H1 (cell line): ENCODE results near the gene ANO2. TPM values are rescaled to one million over a fixed set of nuclear protein-coding genes. Genes with fewer than 3 reads are reported as not detected.
A peak's percentile ranks its signal among the peaks of the same experiment; 100 is the strongest.

ENCODE experiments used
- CTCF ChIA-PET: fragments of 300-600 bp; sonication (Branson Sonifier 250); formaldehyde crosslinking; loops from one replicate; lab custom pipeline; 2021; ENCODE audit not compliant: partially characterized antibody; lab: Charles Lee
- POLR2A ChIA-PET: fragments of 300-600 bp; sonication (Branson Sonifier 250); formaldehyde crosslinking; loops from one replicate; lab custom pipeline; 2021; ENCODE audit warnings: inconsistent platforms; ENCODE audit not compliant: partially characterized antibody; lab: Charles Lee
- DNase-seq, 2 experiments: peaks; one replicate each; pipeline versions ENCODE4 v3.0.0 to v3.0.0-alpha.2; 2010 to 2022; ENCODE audit warnings: low spot score in 2 of 2, low read depth in 1 of 2, mixed read lengths in 1 of 2
- FAIRE-seq: peaks from 2 replicates; lab custom pipeline; 2011; peaks lifted over from hg19 to GRCh38; lab: Jason Lieb, UNC
- H2AFZ ChIP-seq: 2 replicates; pipeline ENCODE4 v1.8.1; 2012; ENCODE audit warnings: low read length, inconsistent platforms
- H2AK5ac ChIP-seq: 2 replicates; pipeline ENCODE4 v1.6.1; 2013; ENCODE audit warnings: low read depth, low read length
- H2BK120ac ChIP-seq: replicated peaks from 2 replicates; pipeline ENCODE3; 2013; ENCODE audit warnings: low read depth, low read length, inconsistent platforms
- H2BK12ac ChIP-seq: 2 replicates; pipeline ENCODE4 v1.6.1; 2013; ENCODE audit warnings: low read depth, low read length
- H2BK15ac ChIP-seq: 2 replicates; pipeline ENCODE4 v1.6.1; 2013; ENCODE audit warnings: low read length
- H2BK20ac ChIP-seq: 2 replicates; pipeline ENCODE4 v1.6.1; 2013; ENCODE audit warnings: low read length
- H2BK5ac ChIP-seq: 2 replicates; pipeline ENCODE4 v1.6.1; 2013; ENCODE audit warnings: low read depth, low read length
- H3K14ac ChIP-seq: 2 replicates; pipeline ENCODE4 v1.6.1; 2013; ENCODE audit warnings: inconsistent platforms; ENCODE audit not compliant: insufficient read length
- H3K18ac ChIP-seq: 2 replicates; pipeline ENCODE4 v1.6.1; 2013; ENCODE audit warnings: low read length; ENCODE audit errors: extremely low read depth
- H3K23ac ChIP-seq: 2 replicates; pipeline ENCODE4 v1.6.1; 2013; ENCODE audit warnings: inconsistent platforms; ENCODE audit not compliant: insufficient read length
- H3K23me2 ChIP-seq: 2 replicates; pipeline ENCODE4 v1.6.1; 2013; ENCODE audit warnings: low read depth, low read length
- H3K27ac ChIP-seq: 2 replicates; pipeline ENCODE4 v1.6.1; 2011; ENCODE audit warnings: low read depth, low read length, inconsistent platforms
- H3K27me3 ChIP-seq, 4 experiments: replicated peaks in 1 of 4; 1 replicate in 1 of 4; 2 replicates in 3 of 4; pipeline versions ENCODE4 v1.6.1 to v1.8.1; 2011 to 2013; ENCODE audit warnings: low read length in 3 of 4, mild to moderate bottlenecking in 3 of 4, inconsistent platforms in 2 of 4, mixed read lengths in 2 of 4, moderate library complexity in 1 of 4; ENCODE audit not compliant: control insufficient read depth in 3 of 4, insufficient read depth in 3 of 4; ENCODE audit errors: extremely low read depth in 1 of 4
- H3K36me3 ChIP-seq, 4 experiments: 2 replicates each; pipeline versions ENCODE4 v1.6.1 to v1.8.1; 2011 to 2013; ENCODE audit warnings: mild to moderate bottlenecking in 4 of 4, low read length in 3 of 4, moderate library complexity in 2 of 4, control low read depth in 1 of 4, inconsistent platforms in 1 of 4; ENCODE audit not compliant: insufficient read depth in 4 of 4, control insufficient read depth in 2 of 4
- H3K4ac ChIP-seq: replicated peaks from 2 replicates; pipeline ENCODE3; 2013; ENCODE audit warnings: low read length, low read depth, mixed read lengths, inconsistent platforms; ENCODE audit not compliant: insufficient read length
- H3K4me1 ChIP-seq, 4 experiments: replicated peaks in 1 of 4; 1 replicate in 1 of 4; 2 replicates in 3 of 4; pipeline versions ENCODE4 v1.6.1 to v1.8.1; 2011 to 2013; ENCODE audit warnings: low read length in 3 of 4, inconsistent platforms in 2 of 4, mixed read lengths in 1 of 4; ENCODE audit not compliant: insufficient read depth in 4 of 4, control insufficient read depth in 3 of 4
- H3K4me2 ChIP-seq, 2 experiments: 2 replicates each; pipeline versions ENCODE4 v1.6.1 to v1.8.1; 2011 to 2013; ENCODE audit warnings: low read depth in 2 of 2, low read length in 2 of 2, control low read depth in 1 of 2, inconsistent platforms in 1 of 2, mild to moderate bottlenecking in 1 of 2; ENCODE audit not compliant: insufficient read depth in 1 of 2
- H3K4me3 ChIP-seq, 4 experiments: fragments of 200-600, 300-600 bp in 1 of 4; sonication (generic), shearing (Covaris generic), sonication (Bioruptor Twin) in 1 of 4; 2 replicates each; pipeline versions ENCODE4 v1.5.1 to v1.8.1; 2011 to 2016; ENCODE audit warnings: low read length in 4 of 4, low read depth in 3 of 4, control low read depth in 2 of 4, inconsistent platforms in 2 of 4, mild to moderate bottlenecking in 2 of 4, mixed read lengths in 1 of 4, moderate library complexity in 1 of 4; ENCODE audit not compliant: insufficient read depth in 2 of 4; ENCODE audit errors: extremely low read depth in 1 of 4
- H3K56ac ChIP-seq: replicated peaks from 2 replicates; pipeline ENCODE3; 2013; ENCODE audit warnings: low read depth, mild to moderate bottlenecking, mixed read lengths, low read length, inconsistent platforms; ENCODE audit not compliant: insufficient read length
- H3K79me1 ChIP-seq: 2 replicates; pipeline ENCODE4 v1.6.1; 2013; ENCODE audit warnings: low read depth, low read length, control low read depth
- H3K79me2 ChIP-seq, 2 experiments: 2 replicates each; pipeline versions ENCODE4 v1.6.1 to v1.8.1; 2012 to 2013; ENCODE audit warnings: low read length in 2 of 2, mild to moderate bottlenecking in 2 of 2, inconsistent platforms in 1 of 2; ENCODE audit not compliant: insufficient read depth in 2 of 2, control insufficient read depth in 1 of 2
- H3K9ac ChIP-seq, 4 experiments: replicated peaks in 1 of 4; 1 replicate in 1 of 4; 2 replicates in 3 of 4; pipeline versions ENCODE4 v1.6.1 to v1.8.1; 2011 to 2013; ENCODE audit warnings: low read depth in 3 of 4, low read length in 3 of 4, control low read depth in 2 of 4, mild to moderate bottlenecking in 2 of 4, moderate library complexity in 2 of 4, inconsistent platforms in 1 of 4; ENCODE audit errors: extremely low read depth in 1 of 4
- H3K9me3 ChIP-seq, 2 experiments: 2 replicates each; pipeline versions ENCODE4 v1.6.1 to v1.8.1; 2012 to 2013; ENCODE audit warnings: mild to moderate bottlenecking in 2 of 2, moderate library complexity in 2 of 2, control low read depth in 1 of 2, inconsistent platforms in 1 of 2, low read depth in 1 of 2, low read length in 1 of 2, mixed read lengths in 1 of 2; ENCODE audit not compliant: insufficient read depth in 2 of 2
- H4K20me1 ChIP-seq, 2 experiments: replicated peaks in 1 of 2; 2 replicates each; pipeline versions ENCODE3 to v1.8.1; 2011 to 2013; ENCODE audit warnings: inconsistent platforms in 2 of 2, low read length in 2 of 2, mild to moderate bottlenecking in 1 of 2; ENCODE audit not compliant: insufficient read depth in 2 of 2, control insufficient read depth in 1 of 2
- H4K5ac ChIP-seq: 2 replicates; pipeline ENCODE4 v1.6.1; 2013; ENCODE audit warnings: low read length, low read depth, mixed read lengths, inconsistent platforms; ENCODE audit not compliant: insufficient read length
- H4K8ac ChIP-seq: 2 replicates; pipeline ENCODE4 v1.8.0; 2013; ENCODE audit warnings: mild to moderate bottlenecking, moderate library complexity, low read length, inconsistent platforms; ENCODE audit not compliant: insufficient read depth; ENCODE audit errors: extremely low read depth
- H4K91ac ChIP-seq: replicated peaks from 2 replicates; pipeline ENCODE3; 2013; ENCODE audit warnings: low read length, mixed read lengths, inconsistent platforms; ENCODE audit not compliant: insufficient read length
- POLR2AphosphoS5 ChIP-seq: IDR thresholded peaks from 2 replicates; pipeline ENCODE4 v1.6.1; 2011; ENCODE audit warnings: low read depth, low read length
- POU5F1 ChIP-seq: IDR thresholded peaks from 2 replicates; pipeline ENCODE4 v1.6.1; 2011; ENCODE audit warnings: low read depth, mild to moderate bottlenecking, low read length, moderate library complexity
- RBBP5 ChIP-seq: IDR thresholded peaks from 2 replicates; pipeline ENCODE4 v1.7.1; 2012; ENCODE audit warnings: low read depth, mild to moderate bottlenecking, inconsistent platforms, low read length, moderate library complexity, borderline replicate concordance
- WGBS, 2 experiments: shearing (Covaris generic) in 1 of 2; methylation state at CpG; one replicate each; pipeline versions ENCODE4 v1.1.6 to v1.1.7; 2013 to 2015; ENCODE audit warnings: low lambda C conversion rate in 2 of 2, mixed read lengths in 2 of 2, inconsistent platforms in 1 of 2, low coverage in 1 of 2, missing lambda C conversion rate in 1 of 2; ENCODE audit not compliant: insufficient replicate concordance in 2 of 2, insufficient coverage in 1 of 2, insufficient read length in 1 of 2; ENCODE audit errors: extremely low coverage in 1 of 2, missing lambda C conversion rate in 1 of 2; 5-methylcytosine and 5-hydroxymethylcytosine counted together
- polyA plus RNA-seq, 7 experiments: library from polyadenylated mRNA; depleted of rRNA in 3 of 7; stranded (reverse) in 5 of 7; unstranded in 2 of 7; fragments of >200 nt in 5 of 7; fragments of 200-250 nt in 2 of 7; gene quantifications; 1 replicate in 5 of 7; 2 replicates in 1 of 7; 4 replicates in 1 of 7; pipeline versions ENCODE4 v1.2.1 to v1.2.3, GENCODE V29; 2011 to 2013; ENCODE audit warnings: missing spikeins in 2 of 7, mixed read lengths in 2 of 7
- total RNA-seq: library from RNA; stranded (reverse); fragmentation: NEBNext Ultra II Directional; extraction: Animal tissue kit (Norgen Biotek cat#: 25700); gene quantifications from 2 replicates; pipeline ENCODE4 v1.2.1, GENCODE V29; 2021

The ANO2 gene
- total and polyA plus RNA-seq, 2 of the 8 experiments (the other 6 are each of a cell fraction or from before 2014, with no cell fraction given), result 1.9 to 5.5 TPM

GRCh38 chr12:5516371-5517241 lies 428.5 kb downstream of the ANO2 start:
- Histone ChIP-seq H3K4ac (no peak overlapping the region), H3K9ac (no peak overlapping the region), H3K36me3 (no peaks in the 10 kb centered on the region), H4K91ac (peak overlapping the region; percentile 34), H2BK12ac (no peak overlapping the region), H4K8ac (no peak overlapping the region), H3K79me2 (no peaks in the 10 kb centered on the region), H3K4me3 (no peak overlapping the region), H3K27ac (no peak overlapping the region)
- ChIA-PET CTCF (interaction anchor here (0.9 to 1.2 kb wide), 2 partner anchors 39 to 281 kb away, joined by 3 to 6 read pairs; no protein-coding TSS in a partner anchor), POLR2A (no interaction called here)
- FAIRE-seq, result no peak
- no peak for TF ChIP-seq POLR2AphosphoS5
- no peak for TF ChIP-seq POU5F1
- no peak for TF ChIP-seq RBBP5
- TF ChIP-seq, all 59 proteins: peak for 0
- no peak overlapping the region for H2BK20ac ChIP-seq
- no peaks in the 10 kb centered on the region for H3K23me2 ChIP-seq
- H3K4me1 ChIP-seq, result peaks cover 0 to 14% (median 6%) of the 10 kb centered on the region in 4 experiments; a peak in 5 of 7 replicates
- no peak overlapping the region for H4K5ac ChIP-seq
- H3K79me1 ChIP-seq, result no peaks in the 10 kb centered on the region
- H2BK5ac ChIP-seq, result no peak overlapping the region
- no peak overlapping the region for H2BK15ac ChIP-seq
- 75% methylated on average over 8 of the region's 8 CpGs; no CpG with 5 or more reads in 1 of the 2 experiments for WGBS, 2 experiments
- 0 out of 2 replicates have a peak overlapping the region, but pooled peaks have one; percentile 6 for H2AFZ ChIP-seq
- H4K20me1 ChIP-seq, result no peaks in the 10 kb centered on the region
- peak in 1 of 2 experiments; percentile 52 for DNase-seq
- no peak overlapping the region for H2AK5ac ChIP-seq
- H2BK120ac ChIP-seq, result no peak overlapping the region
- no peak overlapping the region for H3K18ac ChIP-seq
- H3K14ac ChIP-seq, result no peak overlapping the region
- no peaks in the 10 kb centered on the region for H3K9me3 ChIP-seq
- no peaks in the 10 kb centered on the region for H3K27me3 ChIP-seq
- no peak overlapping the region for H3K23ac ChIP-seq
- H3K56ac ChIP-seq, result no peak overlapping the region
- no peak overlapping the region for H3K4me2 ChIP-seq
